DND-41 (cell line): ENCODE results near the gene NEAT1.

Experiments
- CTCF ChIP-seq: IDR thresholded peaks from 2 replicates; pipeline ENCODE4 v1.5.1; 2012; ENCODE audit warnings: borderline replicate concordance, low read length, moderate library complexity, mild to moderate bottlenecking; ENCODE audit not compliant: poor library complexity, severe bottlenecking; ENCODE audit errors: extremely low read depth
- EZH2 ChIP-seq: IDR thresholded peaks from 3 replicates; pipeline ENCODE4 v1.6.1; 2012; ENCODE audit warnings: borderline replicate concordance, low read depth, mild to moderate bottlenecking, moderate library complexity, low read length, inconsistent platforms; ENCODE audit not compliant: severe bottlenecking

GRCh38 chr11:65452806-65453490 is 30.4 kb downstream of the NEAT1 start:
- TF ChIP-seq CTCF = no peak
- no peak for TF ChIP-seq EZH2
